BJ (cell line): ENCODE measurements around the gene SPTSSA. TPM values are rescaled to one million over a fixed set of nuclear protein-coding genes. Genes with fewer than 3 reads are reported as not detected.

Experiments
- CTCF ChIA-PET: fragments of 350-600 bp; formaldehyde crosslinking; extraction: SDS; loops from one replicate; lab custom pipeline; 2021; ENCODE audit warnings: antibody characterized with exemption, inconsistent platforms; lab: Yijun Ruan, JAX
- POLR2A ChIA-PET: fragments of 300-600 bp; sonication (Branson Sonifier 250); formaldehyde crosslinking; extraction: SDS; loops from one replicate; lab custom pipeline; 2021; ENCODE audit warnings: antibody characterized with exemption; lab: Charles Lee
- DNase-seq: peaks from one replicate; pipeline ENCODE4 v3.0.0-alpha.2; 2011; ENCODE audit warnings: low read depth
- H3K27me3 ChIP-seq: 2 replicates; pipeline ENCODE4 v1.6.0; 2011; ENCODE audit warnings: low read length; ENCODE audit not compliant: control insufficient read depth, insufficient read depth
- H3K36me3 ChIP-seq: 2 replicates; pipeline ENCODE4 v1.5.1; 2011; ENCODE audit warnings: low read length; ENCODE audit not compliant: control insufficient read depth, insufficient read depth
- H3K4me3 ChIP-seq: 2 replicates; pipeline ENCODE4 v1.5.1; 2011; ENCODE audit warnings: low read depth, mild to moderate bottlenecking, control low read depth, low read length
- polyA plus RNA-seq: library from polyadenylated mRNA; depleted of rRNA; stranded (reverse); fragments of >200 nt; gene quantifications from 2 replicates; pipeline ENCODE4 v1.2.3, GENCODE V29; 2011
- TF ChIP-seq, protein P1 (sequence below): IDR thresholded peaks from 2 replicates; pipeline ENCODE4 v1.5.1; 2011; ENCODE audit warnings: low read depth, mild to moderate bottlenecking, control low read depth, inconsistent platforms, low read length, moderate library complexity; ENCODE audit not compliant: insufficient read depth

Gene SPTSSA
- polyA plus RNA-seq, 1 experiment: 12.1 TPM

DNA sequence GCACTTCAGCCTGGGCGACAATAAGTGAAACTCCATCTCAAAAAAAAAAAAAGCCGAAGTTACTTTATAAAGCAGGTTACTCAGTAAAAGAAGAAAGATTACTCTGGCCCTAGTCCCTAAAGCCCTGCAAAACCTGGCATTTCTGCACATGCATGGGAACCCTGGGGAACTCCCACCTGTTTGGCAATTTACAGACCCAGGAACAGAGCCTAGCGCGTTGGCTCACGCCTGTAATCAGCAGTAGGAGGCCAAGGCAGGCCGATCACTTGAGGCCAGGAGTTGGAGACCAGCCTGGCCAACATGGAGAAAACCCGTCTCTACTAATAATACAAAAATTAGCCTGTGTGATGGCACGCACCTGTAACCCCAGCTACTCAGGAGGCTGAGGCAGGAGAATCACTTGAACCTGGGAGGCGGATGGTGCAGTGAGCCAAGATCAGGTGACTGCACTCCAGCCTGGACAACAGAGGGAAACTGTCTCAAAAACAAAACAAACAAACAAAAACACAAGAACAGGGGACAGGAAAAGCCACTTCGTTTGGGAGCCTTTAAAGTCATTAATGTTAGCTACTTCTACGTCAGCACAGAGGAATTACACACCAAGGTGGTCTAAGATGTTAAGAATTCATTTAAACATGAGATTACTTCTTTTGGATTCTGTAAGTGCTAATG, 34.1 kb upstream of the SPTSSA start:
- Histone ChIP-seq H3K27me3 (no peaks in the 10 kb centered on the region), H3K4me3 (no peak overlapping the region), H3K36me3 (no peaks in the 10 kb centered on the region)
- ChIA-PET POLR2A (no interaction called here), CTCF (interaction anchor here (1.0 to 1.8 kb wide), 5 partner anchors 9 to 171 kb away, joined by 3 to 5 read pairs (median 3); no protein-coding TSS in a partner anchor)
- TF ChIP-seq, protein P1, sequence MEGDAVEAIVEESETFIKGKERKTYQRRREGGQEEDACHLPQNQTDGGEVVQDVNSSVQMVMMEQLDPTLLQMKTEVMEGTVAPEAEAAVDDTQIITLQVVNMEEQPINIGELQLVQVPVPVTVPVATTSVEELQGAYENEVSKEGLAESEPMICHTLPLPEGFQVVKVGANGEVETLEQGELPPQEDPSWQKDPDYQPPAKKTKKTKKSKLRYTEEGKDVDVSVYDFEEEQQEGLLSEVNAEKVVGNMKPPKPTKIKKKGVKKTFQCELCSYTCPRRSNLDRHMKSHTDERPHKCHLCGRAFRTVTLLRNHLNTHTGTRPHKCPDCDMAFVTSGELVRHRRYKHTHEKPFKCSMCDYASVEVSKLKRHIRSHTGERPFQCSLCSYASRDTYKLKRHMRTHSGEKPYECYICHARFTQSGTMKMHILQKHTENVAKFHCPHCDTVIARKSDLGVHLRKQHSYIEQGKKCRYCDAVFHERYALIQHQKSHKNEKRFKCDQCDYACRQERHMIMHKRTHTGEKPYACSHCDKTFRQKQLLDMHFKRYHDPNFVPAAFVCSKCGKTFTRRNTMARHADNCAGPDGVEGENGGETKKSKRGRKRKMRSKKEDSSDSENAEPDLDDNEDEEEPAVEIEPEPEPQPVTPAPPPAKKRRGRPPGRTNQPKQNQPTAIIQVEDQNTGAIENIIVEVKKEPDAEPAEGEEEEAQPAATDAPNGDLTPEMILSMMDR: no peak
- no peak for DNase-seq

DNA sequence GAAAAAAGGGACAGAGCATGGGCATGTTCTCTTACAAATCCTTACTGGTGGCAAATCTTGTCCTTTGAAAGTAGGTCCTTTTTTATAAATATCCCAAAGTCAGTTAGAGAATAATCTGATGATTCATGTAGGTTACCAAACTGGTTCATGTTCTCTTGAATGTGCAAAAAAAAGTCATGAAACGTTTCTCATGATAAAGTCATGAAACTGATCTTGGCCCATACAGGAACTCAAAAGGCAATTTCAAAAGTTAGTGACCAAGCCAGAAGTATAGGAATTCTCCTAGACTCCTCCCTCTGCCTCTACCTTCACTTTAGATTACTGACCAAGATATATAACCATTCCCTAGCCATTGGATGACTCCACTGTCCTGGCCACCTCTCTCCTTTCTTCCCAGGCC, 27.3 kb upstream of the SPTSSA start:
- H3K4me3 ChIP-seq: no peak overlapping the region
- POLR2A ChIA-PET: no interaction called here
- no peaks in the 10 kb centered on the region for H3K27me3 ChIP-seq
- DNase-seq: no peak
- CTCF ChIA-PET: no interaction called here
- TF ChIP-seq, protein P1: no peak
- H3K36me3 ChIP-seq: no peaks in the 10 kb centered on the region

DNA sequence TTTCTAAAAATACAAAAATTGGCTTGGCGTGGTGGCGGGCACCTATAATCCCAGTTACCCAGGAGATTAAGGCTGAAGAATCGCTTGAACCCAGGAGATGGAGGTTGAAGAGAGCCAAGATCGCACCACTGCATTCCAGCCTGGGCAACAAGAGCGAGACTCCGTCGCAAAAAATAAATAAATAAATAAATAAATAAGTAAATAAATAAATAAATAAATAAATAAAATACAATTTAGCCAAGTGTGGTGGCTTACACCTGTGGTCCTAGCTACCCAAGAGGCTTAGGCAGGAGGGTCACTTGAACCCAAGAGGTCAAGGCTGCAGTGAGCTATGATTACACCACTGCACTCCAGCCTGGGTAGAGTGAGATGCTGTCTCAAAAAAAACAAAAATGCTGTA, 26.5 kb upstream of the SPTSSA start:
- TF ChIP-seq, protein P1: no peak
- CTCF ChIA-PET: no interaction called here
- Histone ChIP-seq H3K27me3 (no peaks in the 10 kb centered on the region), H3K36me3 (no peaks in the 10 kb centered on the region), H3K4me3 (no peak overlapping the region)
- DNase-seq: no peak
- POLR2A ChIA-PET: no interaction called here

DNA sequence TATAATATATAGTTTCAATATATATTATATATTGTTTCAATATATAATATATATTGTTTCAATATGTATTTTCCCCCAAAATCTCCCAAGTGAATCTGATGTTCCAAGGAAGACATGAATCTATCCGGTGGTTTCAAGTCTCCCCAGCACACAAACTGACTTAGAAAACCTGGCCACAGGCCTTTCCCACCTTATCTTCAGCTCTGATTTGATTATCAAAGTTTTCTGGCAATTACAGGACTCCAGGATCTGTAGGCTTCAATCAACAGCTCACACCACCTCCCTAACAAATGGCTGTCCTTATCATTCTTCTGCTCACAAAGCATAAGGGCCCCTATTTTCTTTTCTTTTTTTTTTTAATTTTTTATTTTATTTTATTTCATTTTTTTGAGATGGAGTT, 22.7 kb upstream of the SPTSSA start:
- H3K27me3 ChIP-seq: no peaks in the 10 kb centered on the region
- H3K36me3 ChIP-seq: no peaks in the 10 kb centered on the region
- no peak for DNase-seq
- H3K4me3 ChIP-seq: no peak overlapping the region
- TF ChIP-seq, protein P1: no peak
- ChIA-PET CTCF (no interaction called here), POLR2A (no interaction called here)

DNA sequence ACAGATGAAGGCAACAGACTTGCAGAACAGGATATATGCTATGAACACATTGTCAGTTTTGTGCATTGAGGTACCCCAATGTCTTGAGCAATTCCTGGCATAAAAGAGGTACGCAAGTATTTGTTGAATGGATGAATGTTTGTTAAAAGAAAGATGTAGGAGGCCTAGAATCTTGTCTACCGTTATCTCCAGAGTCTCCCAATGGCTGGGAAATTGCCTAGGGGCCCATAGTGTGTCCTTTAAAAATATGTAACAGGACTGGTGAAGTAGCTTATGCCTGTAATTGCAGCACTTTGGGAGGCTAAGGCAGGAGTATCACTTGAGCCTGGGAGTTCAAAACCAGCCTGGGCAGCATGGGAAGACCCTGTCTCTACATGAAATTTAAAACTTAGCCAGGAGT, 20.4 kb upstream of the SPTSSA start:
- ChIA-PET POLR2A (no interaction called here), CTCF (interaction anchor here (1.8 kb wide), 1 partner anchor 9 kb away, joined by 6 read pairs; no protein-coding TSS in a partner anchor)
- H3K27me3 ChIP-seq: no peaks in the 10 kb centered on the region
- no peak overlapping the region for H3K4me3 ChIP-seq
- H3K36me3 ChIP-seq: no peaks in the 10 kb centered on the region
- DNase-seq: no peak
- TF ChIP-seq, protein P1: no peak
